Endodermal cell (in vitro differentiated cells): ENCODE data around the gene PTTG1IP. TPM values are rescaled to one million over a fixed set of nuclear protein-coding genes. Genes with fewer than 3 reads are reported as not detected.

Source experiments
- DNase-seq: peaks from one replicate; pipeline ENCODE4 v3.0.0-alpha.2; 2017
- H3K27ac ChIP-seq: 2 replicates; pipeline ENCODE4 v1.5.1; 2013; ENCODE audit warnings: mild to moderate bottlenecking, low read depth, low read length, moderate library complexity
- H3K27me3 ChIP-seq: 2 replicates; pipeline ENCODE4 v1.6.1; 2013; ENCODE audit warnings: mild to moderate bottlenecking, low read length, moderate library complexity; ENCODE audit not compliant: insufficient read depth, control insufficient read depth, poor library complexity, severe bottlenecking
- H3K36me3 ChIP-seq: 2 replicates; pipeline ENCODE4 v1.7.0; 2013; ENCODE audit warnings: mild to moderate bottlenecking, low read length, moderate library complexity; ENCODE audit not compliant: control insufficient read depth, insufficient read depth
- H3K4me1 ChIP-seq: one replicate; pipeline ENCODE4 v1.7.0; 2013; ENCODE audit warnings: low read length; ENCODE audit not compliant: control insufficient read depth, insufficient read depth
- H3K4me3 ChIP-seq: 2 replicates; pipeline ENCODE4 v1.5.1; 2013; ENCODE audit warnings: mild to moderate bottlenecking, low read length, moderate library complexity
- H3K9ac ChIP-seq: 2 replicates; pipeline ENCODE4 v1.6.1; 2013; ENCODE audit warnings: mild to moderate bottlenecking, low read length, moderate library complexity; ENCODE audit not compliant: poor library complexity, severe bottlenecking; ENCODE audit errors: extremely low read depth
- H3K9me3 ChIP-seq: 2 replicates; pipeline ENCODE4 v1.6.1; 2013; ENCODE audit warnings: mild to moderate bottlenecking, low read length, moderate library complexity; ENCODE audit not compliant: control insufficient read depth
- H3K27ac Mint-ChIP-seq: 2 replicates; pipeline ENCODE4 v1.8.0; 2020; ENCODE audit warnings: mixed read lengths
- H3K27me3 Mint-ChIP-seq: 2 replicates; pipeline ENCODE4 v1.8.0; 2021; ENCODE audit warnings: mild to moderate bottlenecking, mixed read lengths; ENCODE audit not compliant: insufficient read depth
- H3K36me3 Mint-ChIP-seq: 2 replicates; pipeline ENCODE4 v1.8.0; 2020; ENCODE audit warnings: low read depth, mixed read lengths
- H3K4me1 Mint-ChIP-seq: 2 replicates; pipeline ENCODE4 v1.8.0; 2020; ENCODE audit warnings: mixed read lengths
- H3K4me3 Mint-ChIP-seq: 2 replicates; pipeline ENCODE4 v1.8.0; 2020; ENCODE audit warnings: mild to moderate bottlenecking, moderate library complexity, mixed read lengths
- H3K9me3 Mint-ChIP-seq: 2 replicates; pipeline ENCODE4 v1.8.0; 2020; ENCODE audit warnings: mild to moderate bottlenecking, mixed read lengths
- CTCF ChIP-seq: fragments of 200-600 bp; sonication (generic); conservative IDR thresholded peaks from 2 replicates; pipeline ENCODE4 v1.5.0; 2021; ENCODE audit warnings: antibody characterized with exemption, mild to moderate bottlenecking
- WGBS, 2 experiments: methylation state at CpG; one replicate each; pipeline versions ENCODE4 v1.1.5 to v1.1.7; 2013; ENCODE audit warnings: missing lambda C conversion rate in 2 of 2, mixed read lengths in 1 of 2; ENCODE audit not compliant: insufficient coverage in 1 of 2, insufficient read length in 1 of 2; 5-methylcytosine and 5-hydroxymethylcytosine counted together
- total RNA-seq, 2 donors: library from RNA; stranded (reverse); fragmentation: NEBNext Ultra II Directional in 1 of 2; extraction: Animal tissue kit (Norgen Biotek cat#: 25700) in 1 of 2; gene quantifications; 2 replicates in 1 of 2; 3 replicates in 1 of 2; pipeline ENCODE4 v1.2.1, GENCODE V29; 2021

Gene PTTG1IP
- total RNA-seq, 2 donors from 2014 or later: 155 to 168 TPM

- no peaks in the 10 kb centered on the region for H3K4me1 ChIP-seq
- Mint-ChIP-seq H3K4me3 (no peak overlapping the region), H3K4me1 (peaks cover 6% of the 10 kb centered on the region), H3K9me3 (no peaks in the 10 kb centered on the region), H3K27me3 (peaks cover 29% of the 10 kb centered on the region), H3K27ac (no peak overlapping the region), H3K36me3 (no peaks in the 10 kb centered on the region)
- H3K27ac ChIP-seq: no peak overlapping the region
- no peaks in the 10 kb centered on the region for H3K36me3 ChIP-seq
- no peak for TF ChIP-seq CTCF
- no peak overlapping the region for H3K9ac ChIP-seq
- WGBS, 2 experiments: 94 to 95% methylated on average over 5 to 12 of the region's 12 CpGs
- no peaks in the 10 kb centered on the region for H3K9me3 ChIP-seq
- no peak for DNase-seq
- H3K4me3 ChIP-seq: no peak overlapping the region
- H3K27me3 ChIP-seq: peaks cover 24% of the 10 kb centered on the region
These were observed 3.5 kb upstream of the PTTG1IP start for GRCh38 chr21:44876849-44877575.

- H3K9me3 Mint-ChIP-seq: no peaks in the 10 kb centered on the region
- H3K4me3 Mint-ChIP-seq: peak overlapping the region; percentile 87
- peaks cover 29% of the 10 kb centered on the region for H3K27me3 Mint-ChIP-seq
- H3K36me3 Mint-ChIP-seq: no peaks in the 10 kb centered on the region
- Histone ChIP-seq H3K27me3 (peaks cover 24% of the 10 kb centered on the region), H3K4me1 (peaks cover 13% of the 10 kb centered on the region), H3K36me3 (no peaks in the 10 kb centered on the region), H3K9me3 (no peaks in the 10 kb centered on the region), H3K4me3 (peak overlapping the region; percentile 82), H3K9ac (no peak overlapping the region), H3K27ac (no peak overlapping the region)
- no peak overlapping the region for H3K27ac Mint-ChIP-seq
- no peak for TF ChIP-seq CTCF
- WGBS, 2 experiments: 81 to 87% methylated on average over 6 of the region's 6 CpGs
- no peak for DNase-seq
- H3K4me1 Mint-ChIP-seq: peaks cover 20% of the 10 kb centered on the region
These were observed 1.8 kb upstream of the PTTG1IP start for GRCh38 chr21:44875316-44875700.

GRCh38 chr21:44874497-44875315, 1.2 kb upstream of the PTTG1IP start:
- Mint-ChIP-seq H3K27me3 (peaks cover 29% of the 10 kb centered on the region), H3K4me3 (peak overlapping the region; percentile 87), H3K4me1 (peaks cover 25% of the 10 kb centered on the region), H3K36me3 (no peaks in the 10 kb centered on the region), H3K27ac (peak overlapping the region; percentile 37), H3K9me3 (no peaks in the 10 kb centered on the region)
- H3K27ac ChIP-seq: no peak overlapping the region
- DNase-seq: peak; percentile 77
- H3K9ac ChIP-seq: no peak overlapping the region
- H3K4me3 ChIP-seq: peak overlapping the region; percentile 82
- H3K4me1 ChIP-seq: peaks cover 13% of the 10 kb centered on the region
- peaks cover 24% of the 10 kb centered on the region for H3K27me3 ChIP-seq
- TF ChIP-seq CTCF: no peak
- no peaks in the 10 kb centered on the region for H3K36me3 ChIP-seq
- WGBS, 2 experiments: 15 to 21% methylated on average over 37 to 49 of the region's 49 CpGs
- H3K9me3 ChIP-seq: no peaks in the 10 kb centered on the region
